Sciatic nerve (tissue), 2 donors: ENCODE measurements around the gene HEBP1. TPM values are rescaled to one million over a fixed set of nuclear protein-coding genes. Genes with fewer than 3 reads are reported as not detected.

Experiments
- ATAC-seq: fragments of 200-7000 bp; cut with Tn5 transposase; one replicate; pipeline ENCODE4 v1.9.1; 2020; ENCODE audit warnings: mild to moderate bottlenecking, moderate library complexity
- DNase-seq: peaks from one replicate; pipeline ENCODE4 v3.0.0-alpha.2; 2020; ENCODE audit warnings: low spot score
- intact Hi-C: fragments of 100-400 bp; cut with DNase I; formaldehyde crosslinking; loops from one replicate; pipeline ENCODE4 v1.14.2; 2022
- total RNA-seq: library from RNA; stranded (reverse); fragmentation: NEBNext Ultra II Directional; extraction: Animal tissue kit (Norgen Biotek cat#: 25700); gene quantifications from one replicate; pipeline ENCODE4 v1.2.1, GENCODE V29; 2021
- donor health status: DM: no; HTN: no; CAD: no.
- donor health status: DM: no; HTN: no; CAD: no.

HEBP1 gene
- total RNA-seq, 1 donor from 2014 or later: 67.8 TPM

GRCh38 chr12:12996209-12996608 is 3.9 kb downstream of the HEBP1 start:
- no peak for ATAC-seq
- intact Hi-C loops: no loop called here
- no peak for DNase-seq

GRCh38 chr12:12995088-12995487 is 5.0 kb downstream of the HEBP1 start:
- DNase-seq: no peak
- no peak for ATAC-seq
- intact Hi-C loops: no loop called here

DNA sequence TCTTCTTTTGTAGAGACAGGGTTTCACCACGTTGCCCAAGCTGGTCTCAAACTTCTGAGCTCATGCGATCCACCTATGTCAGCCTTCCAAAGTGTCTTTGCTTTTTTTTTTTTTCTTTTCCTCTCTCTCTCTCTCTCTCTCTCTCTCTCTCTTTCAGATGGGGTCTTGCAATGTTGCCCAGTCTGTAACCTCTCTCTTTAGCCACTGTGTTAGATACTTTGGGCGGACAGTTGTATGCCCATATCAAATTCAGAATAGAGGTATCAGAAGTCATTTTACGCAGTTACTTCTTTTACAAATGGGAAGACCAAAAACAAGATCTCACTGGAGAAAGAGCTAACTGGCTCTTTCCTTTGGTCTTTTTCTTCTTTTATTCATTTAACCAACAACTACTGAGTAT is 6.7 kb downstream of the HEBP1 start:
- intact Hi-C loops: no loop called here
- ATAC-seq (no peak), DNase-seq (no peak)

DNA sequence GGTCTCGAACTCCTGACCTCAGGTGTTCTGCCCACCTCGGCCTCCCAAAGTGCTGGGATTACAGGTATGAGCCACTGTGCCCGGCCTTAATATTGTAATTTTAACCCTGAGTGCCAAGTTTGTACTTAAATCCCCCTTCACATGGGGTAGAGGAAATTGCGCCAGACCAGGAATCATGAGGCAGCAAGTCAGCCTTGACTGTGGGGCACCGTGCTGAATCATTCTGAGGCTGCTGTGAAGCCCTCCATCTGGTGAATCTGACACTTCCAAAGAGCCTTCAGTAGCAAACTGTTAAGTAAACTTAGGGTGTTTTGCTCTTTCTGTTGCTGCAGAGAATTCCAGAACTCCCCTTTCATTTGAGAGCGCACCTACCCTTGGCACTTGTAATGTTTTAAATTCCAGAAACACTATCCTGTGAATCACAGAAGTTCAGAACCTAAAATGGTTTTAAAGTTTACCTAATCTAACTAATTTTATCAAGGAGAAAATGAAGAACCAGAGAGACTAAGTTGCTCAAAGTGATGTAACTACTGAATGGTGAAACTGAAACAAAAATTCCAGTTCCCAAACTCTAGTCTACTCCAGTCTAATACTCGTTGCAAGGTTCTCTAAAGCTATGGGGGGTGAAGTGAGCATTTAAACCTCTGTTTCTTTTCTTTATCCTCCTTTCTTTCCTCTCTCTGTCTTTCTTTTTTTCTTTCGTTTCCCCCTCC is 7.5 kb downstream of the HEBP1 start:
- ATAC-seq (peak; percentile 79), DNase-seq (no peak)
- intact Hi-C loops: no loop called here

DNA sequence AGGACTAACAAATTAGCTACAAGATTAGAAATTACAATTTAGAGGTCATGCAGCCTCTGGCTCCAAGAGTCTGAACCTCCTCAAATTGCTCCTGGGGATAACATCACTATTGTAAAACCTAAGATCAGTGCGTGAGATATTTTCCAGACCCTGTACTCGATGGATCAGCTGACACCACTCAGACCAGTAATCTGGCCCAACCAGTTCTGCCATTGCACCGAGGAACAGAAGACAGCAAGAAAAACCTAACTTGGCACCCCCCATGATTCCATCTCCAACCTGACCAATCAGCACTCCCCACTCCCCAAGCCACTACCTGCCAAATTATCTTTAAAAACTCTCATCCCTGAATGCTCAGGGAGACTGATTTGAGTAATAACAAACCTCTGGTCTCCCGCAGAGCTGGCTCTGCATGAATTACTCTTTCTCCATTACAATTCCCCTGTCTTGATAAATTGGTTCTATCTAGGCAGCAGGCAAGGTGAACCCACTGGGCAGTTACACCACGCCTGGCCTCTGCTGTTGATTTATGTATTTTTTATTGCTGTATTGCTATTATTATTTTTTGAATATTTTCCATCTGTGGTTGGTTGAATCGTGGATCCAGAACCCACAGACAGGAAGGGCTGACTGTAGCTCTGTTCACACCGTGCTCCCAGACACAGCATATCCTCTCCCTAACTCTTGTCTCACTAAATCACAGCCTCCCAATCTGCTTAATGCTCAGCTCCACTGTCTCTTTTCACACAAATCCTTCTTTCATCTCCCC is 9.2 kb downstream of the HEBP1 start:
- intact Hi-C loops: no loop called here
- DNase-seq: no peak
- no peak for ATAC-seq

DNA sequence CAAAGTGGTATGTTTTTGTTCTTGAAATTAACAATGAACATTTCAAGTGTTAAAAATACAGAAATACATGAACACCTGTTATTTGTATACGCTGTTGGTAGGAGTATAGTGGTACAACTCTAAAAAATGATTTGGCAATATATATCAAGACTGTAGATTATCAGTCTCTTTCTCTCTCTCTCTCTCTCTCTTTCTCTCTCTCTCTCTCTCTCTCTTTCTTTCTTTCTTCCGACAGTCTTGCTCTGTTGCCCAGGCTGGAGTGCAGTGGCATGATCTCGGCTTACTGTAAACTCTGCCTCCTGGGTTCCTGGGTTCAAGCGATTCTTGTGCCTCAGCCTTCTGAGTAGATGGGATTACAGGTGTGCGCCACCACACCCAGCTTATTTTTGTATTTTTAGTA is 12.6 kb downstream of the HEBP1 start:
- intact Hi-C loops: no loop called here
- ATAC-seq (no peak), DNase-seq (no peak)

DNA sequence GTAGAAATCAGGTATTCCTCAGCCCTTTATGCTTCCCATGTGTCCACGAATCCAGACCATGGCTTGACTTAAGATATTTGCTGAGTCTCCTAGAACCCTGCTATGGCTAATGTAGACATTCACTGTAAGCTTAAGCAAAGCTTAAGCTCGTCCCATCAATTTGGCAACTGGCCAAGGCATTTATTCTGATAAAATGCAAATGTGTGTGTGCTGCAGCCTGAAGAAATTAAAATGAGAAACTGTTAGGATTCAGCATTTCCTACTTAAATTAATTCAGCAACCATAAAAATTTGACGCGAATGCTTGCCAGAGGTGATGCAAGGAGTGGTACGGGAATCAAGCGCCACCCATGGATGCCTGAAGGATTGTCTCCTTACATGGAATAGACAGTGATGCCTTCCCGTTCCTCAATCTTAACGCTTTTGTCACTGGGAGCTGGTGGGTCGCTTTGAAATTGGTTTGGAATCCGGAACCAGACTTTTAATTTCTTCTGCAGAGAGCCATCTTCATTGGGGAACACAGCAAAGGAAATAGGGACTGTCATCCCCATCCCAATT is 13.2 kb downstream of the HEBP1 start:
- ATAC-seq: no peak
- intact Hi-C loops: no loop called here
- no peak for DNase-seq

- peak; percentile 48 for ATAC-seq
- DNase-seq: no peak
- intact Hi-C loops: no loop called here
These were observed 14.2 kb downstream of the HEBP1 start for GRCh38 chr12:12985817-12986408.

GRCh38 chr12:12984149-12984548 is 15.9 kb downstream of the HEBP1 start:
- ATAC-seq (no peak), DNase-seq (no peak)
- intact Hi-C loops: loop anchor here (5.0 kb wide), 1 partner anchor 72 kb away; no protein-coding TSS in a partner anchor

DNA sequence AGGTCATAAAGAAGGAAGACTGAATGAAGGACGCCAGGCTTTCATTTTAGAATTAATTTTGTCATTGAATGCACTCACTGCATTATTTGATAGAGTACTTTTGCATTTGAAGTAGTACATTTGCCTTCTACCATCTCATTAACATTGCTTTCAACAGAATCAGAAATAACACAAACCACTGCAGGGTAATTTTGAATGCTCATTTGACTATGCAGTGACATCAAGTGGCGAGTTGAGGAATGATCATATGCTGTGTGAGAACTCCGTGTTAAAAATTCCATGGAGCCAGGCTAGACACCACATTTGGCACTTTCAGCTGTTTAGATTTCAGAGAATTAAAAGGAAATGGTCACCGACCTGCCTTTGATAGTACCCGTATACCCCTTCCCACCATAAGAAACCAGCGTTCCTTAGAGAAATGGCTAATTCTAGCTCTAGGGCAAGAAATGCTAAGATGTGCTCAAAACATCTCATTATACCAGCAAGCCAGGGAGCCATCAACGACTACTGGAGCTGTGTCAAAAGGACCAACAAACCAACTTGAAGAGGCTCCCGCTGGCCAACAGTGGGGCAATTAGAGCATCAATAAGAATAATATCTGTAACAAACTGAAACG is 16.5 kb downstream of the HEBP1 start:
- intact Hi-C loops: loop anchor here (5.0 kb wide), 1 partner anchor 71 kb away; no protein-coding TSS in a partner anchor
- peak; percentile 72 for ATAC-seq

GRCh38 chr12:12982331-12982730 is 17.7 kb downstream of the HEBP1 start:
- ATAC-seq: no peak
- intact Hi-C loops: loop anchor here (5.0 kb wide), 1 partner anchor 70 kb away; no protein-coding TSS in a partner anchor

More for the DNA sequence above, 16.5 kb downstream of the HEBP1 start:
- no peak for DNase-seq

DNA sequence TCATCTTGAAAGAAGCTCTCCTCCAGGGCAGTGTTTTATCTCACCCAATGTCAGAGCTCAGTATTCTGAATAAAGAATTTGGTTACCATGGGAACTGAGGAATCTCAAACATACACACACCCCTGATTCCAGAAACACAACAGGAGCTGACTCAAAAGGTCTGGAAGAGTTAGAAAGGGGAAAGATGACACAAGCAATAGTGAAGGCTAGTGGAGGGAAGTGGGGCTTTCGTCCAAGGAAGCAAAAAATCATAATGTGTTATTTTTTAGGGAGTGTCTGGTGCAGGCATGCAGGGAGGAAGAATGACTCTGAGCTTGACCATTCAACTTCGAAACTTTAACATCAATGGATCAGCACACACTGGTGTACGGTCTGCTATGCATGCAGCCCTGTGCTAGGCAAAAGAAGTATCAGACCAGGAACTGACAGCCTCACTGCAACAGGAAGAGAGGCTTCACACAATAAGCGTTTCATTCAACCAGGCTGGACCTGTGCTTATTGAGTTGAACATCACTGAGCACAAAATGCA is 20.3 kb downstream of the HEBP1 start:
- ATAC-seq (peak; percentile 86), DNase-seq (no peak)
- intact Hi-C loops: loop anchor here (5.0 kb wide), 1 partner anchor 67 kb away; no protein-coding TSS in a partner anchor

More at GRCh38 chr12:12982331-12982730, 17.7 kb downstream of the HEBP1 start:
- DNase-seq: no peak

DNA sequence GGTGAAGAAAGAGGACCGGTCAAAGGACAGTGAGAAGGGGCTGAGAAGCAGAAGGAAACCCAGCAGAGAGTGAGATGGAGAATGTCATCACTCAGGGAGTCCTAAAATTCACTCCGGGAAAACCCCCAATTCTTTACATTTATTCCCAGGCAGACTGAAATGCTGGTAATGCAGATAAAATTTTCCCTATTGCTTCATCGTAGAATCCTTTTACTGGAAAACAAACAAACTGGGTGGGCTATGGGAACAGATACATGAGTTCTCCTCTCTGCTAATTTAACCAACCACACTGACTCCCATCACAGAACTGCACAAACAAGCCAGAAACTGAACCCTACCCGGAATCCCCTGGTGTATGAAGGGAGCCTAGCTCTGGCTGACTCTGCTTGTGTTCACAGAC is 20.9 kb downstream of the HEBP1 start:
- DNase-seq (no peak), ATAC-seq (no peak)
- intact Hi-C loops: no loop called here

- intact Hi-C loops: no loop called here
- no peak for DNase-seq
- ATAC-seq: no peak
These were observed 22.8 kb downstream of the HEBP1 start for GRCh38 chr12:12977231-12977630.

DNA sequence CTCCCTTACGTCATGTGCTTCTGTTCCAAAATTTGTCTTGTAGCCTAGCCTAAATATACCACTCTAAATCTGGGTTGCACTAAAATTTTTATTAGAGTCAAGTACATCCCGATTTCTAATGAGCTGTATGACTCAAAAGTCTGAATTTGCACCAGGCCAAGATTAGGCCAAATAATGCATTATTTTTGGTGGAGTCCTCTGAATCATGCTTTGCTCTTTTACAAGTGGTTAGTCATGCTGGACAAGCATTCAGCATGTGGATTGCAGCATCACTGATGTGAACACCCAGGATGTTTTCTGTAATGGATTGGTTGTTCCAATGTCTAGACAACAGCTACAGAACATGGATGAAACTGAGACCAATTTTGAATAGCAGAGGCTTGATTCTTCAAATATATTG is 23.7 kb downstream of the HEBP1 start:
- DNase-seq (no peak), ATAC-seq (peak; percentile 74)
- intact Hi-C loops: no loop called here

DNA sequence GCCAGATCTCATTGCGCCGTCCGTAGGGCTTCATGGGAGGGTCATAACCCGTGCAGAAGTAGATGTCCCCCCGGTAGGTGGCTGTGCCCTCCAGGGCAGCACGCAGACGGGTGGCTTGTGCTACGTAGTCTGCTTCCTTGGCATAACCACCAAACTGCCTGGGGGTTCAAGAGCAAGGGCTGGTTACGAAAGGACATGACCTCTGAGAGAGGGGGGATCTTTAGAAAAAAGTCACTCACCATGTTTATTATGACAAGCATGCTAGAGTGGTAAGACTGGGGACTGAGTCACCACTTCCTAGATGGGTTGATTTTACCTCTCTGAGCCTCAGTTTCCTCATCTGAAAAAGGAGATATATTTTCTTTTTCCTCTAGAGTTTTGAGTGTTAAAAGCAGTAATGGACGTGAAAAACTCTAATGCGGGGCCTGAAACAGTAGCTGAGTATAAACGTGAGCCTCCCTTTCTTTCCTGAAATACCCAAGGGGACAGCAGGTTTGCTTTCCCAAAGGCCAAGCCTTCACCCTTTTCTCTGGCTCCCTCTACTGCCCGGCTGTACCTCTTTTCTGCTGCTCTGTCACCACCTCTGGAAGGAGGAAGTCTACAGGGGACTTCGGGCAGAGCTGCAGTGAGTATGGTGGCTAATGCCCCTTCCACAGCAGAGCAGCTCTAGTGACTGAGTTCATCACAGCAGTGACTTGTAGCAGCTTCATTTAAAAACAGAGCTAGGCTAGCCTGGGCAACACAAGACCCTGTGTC is 24.6 kb downstream of the HEBP1 start:
- peak; percentile 44 for ATAC-seq
- intact Hi-C loops: no loop called here
- no peak for DNase-seq

DNA sequence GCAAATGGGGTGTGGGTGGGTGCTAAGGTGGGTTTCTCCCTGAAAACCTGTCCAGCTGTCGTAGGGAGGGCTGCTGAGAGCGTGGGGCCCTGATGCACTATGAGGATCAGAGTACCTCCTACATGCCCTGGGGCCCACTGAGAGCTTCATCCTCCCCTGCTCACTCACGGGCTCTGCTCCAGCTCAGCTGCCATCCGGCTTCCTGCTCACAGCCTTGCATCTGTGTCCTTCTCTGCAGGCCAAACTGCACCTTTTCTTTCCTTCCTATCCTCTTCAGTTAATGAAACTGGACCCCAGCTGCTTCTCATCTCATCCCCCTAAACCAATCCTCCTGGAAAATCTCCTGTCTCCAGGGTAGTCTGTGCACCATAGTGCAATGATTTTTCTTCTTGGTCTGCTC is 25.9 kb downstream of the HEBP1 start:
- intact Hi-C loops: no loop called here
- DNase-seq (no peak), ATAC-seq (no peak)

- no peak for ATAC-seq
- no peak for DNase-seq
- intact Hi-C loops: no loop called here
These were observed 27.0 kb downstream of the HEBP1 start for GRCh38 chr12:12973019-12973418.
